Thyroid gland (tissue), 4 donors: ENCODE data around the gene TTBK2. TPM values are rescaled to one million over a fixed set of nuclear protein-coding genes. Genes with fewer than 3 reads are reported as not detected.
A peak's percentile ranks its signal among the peaks of the same experiment; 100 is the strongest.

Experiments
- DNase-seq, 2 donors: peaks; one replicate each; pipeline ENCODE4 v3.0.0-alpha.2; 2019
- H3K27ac ChIP-seq, 3 donors: fragments of 200-600 bp; sonication (generic); 1 replicate in 2 of 3; 2 replicates in 1 of 3; pipeline ENCODE4 v1.5.1; 2016 to 2019; ENCODE audit warnings: mild to moderate bottlenecking in 1 of 3, moderate library complexity in 1 of 3
- H3K27me3 ChIP-seq: fragments of 200-600 bp; sonication (generic); one replicate; pipeline ENCODE4 v1.5.1; 2019
- H3K36me3 ChIP-seq, 2 donors: fragments of 200-600 bp; sonication (generic); one replicate each; pipeline ENCODE4 v1.5.1; 2016 to 2019
- H3K4me1 ChIP-seq, 2 donors: fragments of 200-600 bp; sonication (generic); one replicate each; pipeline ENCODE4 v1.5.1; 2017 to 2019
- H3K4me3 ChIP-seq, 3 donors: fragments of 200-600 bp; sonication (generic); replicated peaks in 1 of 3; 1 replicate in 2 of 3; 2 replicates in 1 of 3; pipeline ENCODE4 v1.5.1; 2016; ENCODE audit warnings: mild to moderate bottlenecking in 1 of 3
- H3K9me3 ChIP-seq: fragments of 200-600 bp; sonication (generic); one replicate; pipeline ENCODE4 v1.5.1; 2017
- POLR2A ChIP-seq, 2 donors: fragments of 450-650 bp; IDR thresholded peaks; one replicate each; pipeline ENCODE4 v1.6.1; 2017; ENCODE audit warnings: antibody characterized with exemption in 2 of 2, mild to moderate bottlenecking in 2 of 2, moderate library complexity in 1 of 2
- WGBS, 2 donors: methylation state at CpG; one replicate each; pipeline ENCODE4 v1.1.5; 2017; 5-methylcytosine and 5-hydroxymethylcytosine counted together
- intact Hi-C: fragments of 100-400 bp; cut with DNase I; formaldehyde crosslinking; loops from one replicate; pipeline ENCODE4 v1.15.1; 2023
- total RNA-seq, 4 donors: library from RNA; depleted of rRNA; stranded (reverse); fragments of >200 nt; gene quantifications; one replicate each; pipeline ENCODE4 v1.2.3, GENCODE V29; 2016
- TF ChIP-seq, protein P1 (sequence below), 6 experiments: fragments of 200-600 bp in 3 of 6; fragments of 450-650 bp in 3 of 6; sonication (generic) in 3 of 6; IDR thresholded peaks; one replicate each; pipeline ENCODE4 v1.5.1; 2016 to 2019; ENCODE audit warnings: antibody characterized with exemption in 6 of 6, mild to moderate bottlenecking in 2 of 6, inconsistent platforms in 1 of 6, moderate library complexity in 1 of 6

Gene TTBK2
- total RNA-seq, 4 donors from 2014 or later, result 15.7 to 26.9 (median 20.0) TPM

DNA sequence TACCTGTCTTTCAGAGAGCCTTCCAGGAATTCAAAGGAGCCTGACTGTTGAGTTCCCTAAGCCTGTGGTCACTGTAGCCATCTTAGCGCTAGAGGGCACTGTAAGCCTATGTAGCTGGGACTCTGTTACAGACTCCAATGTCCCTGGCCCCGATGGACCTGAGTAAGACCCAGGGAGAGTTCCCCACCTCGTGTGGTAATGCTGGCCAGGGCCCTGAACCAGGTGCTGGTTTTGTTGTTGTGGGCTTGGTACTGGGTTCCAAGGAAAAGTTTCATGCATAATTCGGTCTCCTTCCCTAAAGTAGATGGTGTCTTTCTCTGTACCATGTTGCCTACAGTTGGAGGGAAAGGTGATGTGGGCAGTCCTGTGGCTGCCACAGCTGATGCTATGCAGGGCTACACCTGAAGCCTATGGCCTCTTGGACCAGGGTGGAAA lies 216.1 kb downstream of the TTBK2 start:
- no peaks in the 10 kb centered on the region for H3K36me3 ChIP-seq
- 26 to 29% methylated on average over 4 of the region's 4 CpGs for WGBS, 2 donors
- no peaks in the 10 kb centered on the region for H3K27me3 ChIP-seq
- TF ChIP-seq POLR2A (IDR thresholded peaks at IDR 0.05), result no peak
- TF ChIP-seq, protein P1, sequence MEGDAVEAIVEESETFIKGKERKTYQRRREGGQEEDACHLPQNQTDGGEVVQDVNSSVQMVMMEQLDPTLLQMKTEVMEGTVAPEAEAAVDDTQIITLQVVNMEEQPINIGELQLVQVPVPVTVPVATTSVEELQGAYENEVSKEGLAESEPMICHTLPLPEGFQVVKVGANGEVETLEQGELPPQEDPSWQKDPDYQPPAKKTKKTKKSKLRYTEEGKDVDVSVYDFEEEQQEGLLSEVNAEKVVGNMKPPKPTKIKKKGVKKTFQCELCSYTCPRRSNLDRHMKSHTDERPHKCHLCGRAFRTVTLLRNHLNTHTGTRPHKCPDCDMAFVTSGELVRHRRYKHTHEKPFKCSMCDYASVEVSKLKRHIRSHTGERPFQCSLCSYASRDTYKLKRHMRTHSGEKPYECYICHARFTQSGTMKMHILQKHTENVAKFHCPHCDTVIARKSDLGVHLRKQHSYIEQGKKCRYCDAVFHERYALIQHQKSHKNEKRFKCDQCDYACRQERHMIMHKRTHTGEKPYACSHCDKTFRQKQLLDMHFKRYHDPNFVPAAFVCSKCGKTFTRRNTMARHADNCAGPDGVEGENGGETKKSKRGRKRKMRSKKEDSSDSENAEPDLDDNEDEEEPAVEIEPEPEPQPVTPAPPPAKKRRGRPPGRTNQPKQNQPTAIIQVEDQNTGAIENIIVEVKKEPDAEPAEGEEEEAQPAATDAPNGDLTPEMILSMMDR (IDR thresholded peaks at IDR 0.05), result peak; percentile 50 to 88 (median 78)
- H3K27ac ChIP-seq, result no peak overlapping the region
- DNase-seq, result peak; percentile 70 to 76
- no peaks in the 10 kb centered on the region for H3K9me3 ChIP-seq
- intact Hi-C loops, result loop anchor here (2.0 kb wide), 1 partner anchor 222 kb away; no protein-coding TSS in a partner anchor
- peaks cover 0 to 3% of the 10 kb centered on the region in 2 donors for H3K4me1 ChIP-seq
- H3K4me3 ChIP-seq, result no peak overlapping the region

DNA sequence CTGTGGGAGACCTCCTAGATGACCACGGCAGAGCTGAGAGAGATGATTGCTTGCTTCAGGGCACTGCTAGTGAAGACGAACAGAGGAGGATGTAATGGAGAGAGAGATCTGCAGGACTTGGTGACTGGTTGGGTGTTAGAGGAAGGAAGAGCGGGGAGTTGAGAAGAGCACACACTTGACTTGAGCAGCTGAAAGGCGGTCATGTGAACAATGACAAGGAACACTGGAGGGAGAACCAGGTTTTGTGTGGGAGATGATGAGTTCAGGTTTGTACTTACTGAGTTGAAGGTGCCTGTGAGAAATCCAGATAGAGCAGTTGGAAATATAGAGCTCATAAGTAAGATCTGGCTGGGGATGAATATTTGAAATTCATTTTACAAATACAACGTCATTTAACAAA lies 224.0 kb downstream of the TTBK2 start:
- H3K27me3 ChIP-seq, result no peaks in the 10 kb centered on the region
- no peaks in the 10 kb centered on the region for H3K9me3 ChIP-seq
- intact Hi-C loops, result no loop called here
- no peaks in the 10 kb centered on the region for H3K36me3 ChIP-seq
- H3K27ac ChIP-seq, result no peak overlapping the region
- DNase-seq, result no peak
- WGBS, 2 donors, result 72 to 82% methylated on average over 5 of the region's 5 CpGs
- no peak for TF ChIP-seq POLR2A (IDR thresholded peaks at IDR 0.05)
- TF ChIP-seq, protein P1 (IDR thresholded peaks at IDR 0.05), result no peak
- H3K4me1 ChIP-seq, result no peaks in the 10 kb centered on the region
- no peak overlapping the region for H3K4me3 ChIP-seq

DNA sequence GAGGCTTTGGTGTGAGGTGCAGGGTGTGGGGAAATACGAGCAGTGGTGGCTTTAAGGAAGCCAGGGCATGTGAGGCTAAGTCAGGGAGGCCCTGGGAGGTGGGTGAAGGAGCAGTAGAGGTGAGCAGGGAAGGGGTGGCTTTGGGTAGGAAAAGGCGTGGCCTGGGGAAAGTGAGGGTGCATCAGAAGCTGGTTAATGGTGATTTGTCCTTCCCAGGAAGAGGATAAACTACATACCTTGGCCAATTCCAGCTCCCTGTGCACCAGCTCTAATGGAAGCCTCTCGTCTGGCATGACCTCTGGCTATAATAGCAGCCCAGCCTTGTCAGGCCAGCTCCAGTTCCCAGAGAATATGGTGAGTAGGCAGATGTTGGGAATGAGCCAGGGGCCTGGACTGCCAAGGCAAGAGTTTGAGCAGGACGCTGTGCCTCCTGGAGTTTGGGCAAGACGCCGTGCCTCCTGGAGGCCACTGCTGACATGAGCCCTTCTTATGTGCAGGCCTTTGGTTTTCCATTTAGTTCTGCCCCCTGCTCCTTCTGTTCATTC lies 225.0 kb downstream of the TTBK2 start:
- H3K27ac ChIP-seq, result no peak overlapping the region
- H3K4me3 ChIP-seq, result no peak overlapping the region
- H3K9me3 ChIP-seq, result no peaks in the 10 kb centered on the region
- H3K27me3 ChIP-seq, result no peaks in the 10 kb centered on the region
- DNase-seq, result no peak
- intact Hi-C loops, result no loop called here
- no peaks in the 10 kb centered on the region for H3K36me3 ChIP-seq
- WGBS, 2 donors, result 95 to 97% methylated on average over 6 of the region's 6 CpGs
- H3K4me1 ChIP-seq, result no peaks in the 10 kb centered on the region
- TF ChIP-seq POLR2A (IDR thresholded peaks at IDR 0.05), result no peak
- TF ChIP-seq, protein P1 (IDR thresholded peaks at IDR 0.05), result no peak

DNA sequence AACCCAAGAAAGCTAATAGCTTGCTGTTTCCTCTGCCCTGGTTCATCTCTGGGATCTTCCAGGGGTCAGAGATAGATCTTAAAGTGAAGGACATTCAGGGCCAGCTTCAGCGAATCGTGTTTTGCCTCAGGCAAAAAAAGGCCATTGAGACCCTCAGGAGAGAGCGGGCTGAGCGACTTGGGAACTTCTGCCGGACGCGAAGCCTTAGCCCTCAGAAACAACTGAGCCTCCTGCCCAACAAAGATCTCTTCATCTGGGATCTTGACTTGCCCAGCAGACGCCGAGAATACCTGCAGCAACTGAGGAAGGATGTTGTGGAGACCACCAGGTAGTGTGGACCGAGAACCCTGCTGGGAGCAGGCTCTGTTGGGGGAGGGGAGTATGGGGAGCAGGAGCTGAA lies 226.2 kb downstream of the TTBK2 start:
- H3K27ac ChIP-seq, result no peak overlapping the region
- no peaks in the 10 kb centered on the region for H3K4me1 ChIP-seq
- 94 to 99% methylated on average over 10 of the region's 10 CpGs for WGBS, 2 donors
- H3K4me3 ChIP-seq, result no peak overlapping the region
- no peak for DNase-seq
- intact Hi-C loops, result no loop called here
- no peaks in the 10 kb centered on the region for H3K36me3 ChIP-seq
- H3K27me3 ChIP-seq, result no peaks in the 10 kb centered on the region
- H3K9me3 ChIP-seq, result no peaks in the 10 kb centered on the region
- TF ChIP-seq, protein P1 (IDR thresholded peaks at IDR 0.05), result no peak
- no peak for TF ChIP-seq POLR2A (IDR thresholded peaks at IDR 0.05)

DNA sequence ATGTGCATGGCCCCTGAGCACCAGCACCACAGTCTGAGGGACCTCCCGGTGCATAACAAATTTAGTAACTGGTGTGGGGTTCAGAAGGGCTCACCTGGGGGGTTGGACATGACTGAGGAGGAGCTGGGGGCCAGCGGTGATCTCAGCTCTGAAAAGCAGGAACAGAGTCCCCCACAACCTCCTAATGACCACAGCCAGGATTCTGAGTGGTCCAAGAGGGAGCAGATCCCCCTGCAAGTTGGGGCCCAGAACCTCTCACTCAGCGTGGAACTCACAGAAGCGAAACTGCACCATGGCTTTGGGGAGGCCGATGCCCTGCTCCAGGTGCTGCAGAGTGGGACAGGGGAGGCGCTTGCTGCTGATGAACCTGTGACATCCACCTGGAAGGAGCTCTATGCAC lies 226.6 kb downstream of the TTBK2 start:
- Histone ChIP-seq H3K9me3 (no peaks in the 10 kb centered on the region), H3K27ac (no peak overlapping the region), H3K27me3 (no peaks in the 10 kb centered on the region), H3K4me1 (no peaks in the 10 kb centered on the region), H3K36me3 (no peaks in the 10 kb centered on the region), H3K4me3 (no peak overlapping the region)
- 98 to 100% methylated on average over 2 to 5 of the region's 6 CpGs for WGBS, 2 donors
- intact Hi-C loops, result no loop called here
- no peak for TF ChIP-seq POLR2A (IDR thresholded peaks at IDR 0.05)
- TF ChIP-seq, protein P1 (IDR thresholded peaks at IDR 0.05), result no peak
- no peak for DNase-seq
